Neural progenitor cell (in vitro differentiated cells): ENCODE measurements around the gene SELENOM. TPM values are rescaled to one million over a fixed set of nuclear protein-coding genes. Genes with fewer than 3 reads are reported as not detected.

Experiments used
- DNase-seq: peaks from one replicate; pipeline ENCODE4 v3.0.0-alpha.2; 2016; ENCODE audit warnings: low spot score
- H2AFZ ChIP-seq: fragments of 200-600 bp; sonication (generic); replicated peaks from 2 replicates; pipeline ENCODE4 v1.6.1; 2016; ENCODE audit warnings: antibody characterized with exemption
- H3F3A ChIP-seq: fragments of 200-600 bp; sonication (generic); 2 replicates; pipeline ENCODE4 v1.6.1; 2016; ENCODE audit warnings: antibody characterized with exemption, low read depth
- H3K27ac ChIP-seq: fragments of 200-600 bp; sonication (generic); 2 replicates; pipeline ENCODE4 v1.5.1; 2016; ENCODE audit warnings: mild to moderate bottlenecking
- H3K27me3 ChIP-seq: fragments of 200-600 bp; sonication (generic); 2 replicates; pipeline ENCODE4 v1.6.1; 2016; ENCODE audit warnings: mild to moderate bottlenecking, moderate library complexity
- H3K36me3 ChIP-seq: fragments of 200-600 bp; sonication (generic); 2 replicates; pipeline ENCODE4 v1.5.1; 2016
- H3K4me1 ChIP-seq: fragments of 200-600 bp; sonication (generic); 2 replicates; pipeline ENCODE4 v1.6.1; 2016; ENCODE audit warnings: mixed run types
- H3K4me2 ChIP-seq: fragments of 200-600 bp; sonication (generic); 2 replicates; pipeline ENCODE4 v1.6.1; 2016
- H3K4me3 ChIP-seq: fragments of 200-600 bp; sonication (generic); 2 replicates; pipeline ENCODE4 v1.5.1; 2016
- H3K79me2 ChIP-seq: fragments of 200-600 bp; sonication (generic); 2 replicates; pipeline ENCODE4 v1.6.1; 2016; ENCODE audit warnings: low read depth
- H3K9ac ChIP-seq: fragments of 200-600 bp; sonication (generic); 2 replicates; pipeline ENCODE4 v1.6.1; 2016
- H3K9me3 ChIP-seq: fragments of 200-600 bp; sonication (generic); 2 replicates; pipeline ENCODE4 v1.5.1; 2016; ENCODE audit warnings: low read depth
- H4K20me1 ChIP-seq: fragments of 200-600 bp; sonication (generic); 2 replicates; pipeline ENCODE4 v1.6.1; 2016; ENCODE audit warnings: low read depth
- H3K27ac Mint-ChIP-seq: 3 replicates; pipeline ENCODE4 v1.8.0; 2021; ENCODE audit warnings: mixed read lengths
- H3K27me3 Mint-ChIP-seq: 2 replicates; pipeline ENCODE4 v1.8.0; 2022; ENCODE audit warnings: low read depth, mild to moderate bottlenecking, inconsistent platforms, moderate library complexity, mixed read lengths; ENCODE audit not compliant: insufficient read depth
- H3K36me3 Mint-ChIP-seq: 3 replicates; pipeline ENCODE4 v1.8.0; 2021; ENCODE audit warnings: mixed read lengths
- H3K4me1 Mint-ChIP-seq: 3 replicates; pipeline ENCODE4 v1.8.0; 2021; ENCODE audit warnings: mixed read lengths
- H3K4me3 Mint-ChIP-seq: 3 replicates; pipeline ENCODE4 v1.8.0; 2021; ENCODE audit warnings: mild to moderate bottlenecking, moderate library complexity, mixed read lengths
- H3K9me3 Mint-ChIP-seq: 3 replicates; pipeline ENCODE4 v1.8.0; 2020; ENCODE audit warnings: mixed read lengths
- EZH2 ChIP-seq: fragments of 200-600 bp; sonication (generic); IDR thresholded peaks from 2 replicates; pipeline ENCODE4 v1.6.1; 2017; ENCODE audit warnings: antibody characterized with exemption, mild to moderate bottlenecking, moderate library complexity
- EZH2phosphoT487 ChIP-seq: fragments of 200-600 bp; sonication (generic); IDR thresholded peaks from 2 replicates; pipeline ENCODE4 v1.6.1; 2017; ENCODE audit warnings: antibody characterized with exemption
- total RNA-seq: library from RNA; depleted of rRNA; stranded (reverse); fragments of >200 nt; gene quantifications from 2 replicates; pipeline ENCODE4 v1.2.3, GENCODE V29; 2015; ENCODE audit warnings: low replicate concordance
- TF ChIP-seq, protein P1 (sequence below): fragments of 200-600 bp; sonication (generic); IDR thresholded peaks from 2 replicates; pipeline ENCODE4 v1.5.1; 2017; ENCODE audit warnings: antibody characterized with exemption, mild to moderate bottlenecking

SELENOM gene
- total RNA-seq, 1 donor from 2014 or later = 7.4 TPM

DNA sequence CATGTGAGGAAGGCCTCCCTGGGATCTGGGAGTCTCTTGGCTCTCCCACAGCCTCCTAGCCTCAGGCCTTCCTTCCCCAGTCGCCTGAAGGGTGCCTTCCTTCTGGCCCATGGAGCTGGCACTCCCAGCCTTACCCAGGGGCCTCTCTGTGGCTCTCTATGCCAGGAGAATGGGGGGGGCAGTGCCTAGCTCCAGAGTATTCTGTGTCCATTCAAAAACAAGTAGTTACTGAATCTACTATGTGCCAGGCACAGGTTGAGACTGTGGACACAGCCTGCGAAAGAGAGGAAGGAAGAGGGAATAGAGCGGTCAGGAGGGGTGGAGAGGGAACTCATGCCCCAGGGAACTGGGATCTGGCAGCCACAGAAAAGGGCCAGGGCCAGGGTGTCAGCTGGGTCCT is 35.7 kb upstream of the SELENOM start:
- peaks cover 10% of the 10 kb centered on the region for H3K27me3 Mint-ChIP-seq
- H3K27ac ChIP-seq = no peak overlapping the region
- peaks cover 6% of the 10 kb centered on the region for H3K9me3 ChIP-seq
- no peaks in the 10 kb centered on the region for H4K20me1 ChIP-seq
- H3K79me2 ChIP-seq = no peaks in the 10 kb centered on the region
- no peak for TF ChIP-seq EZH2phosphoT487
- no peak for TF ChIP-seq EZH2
- TF ChIP-seq, protein P1, sequence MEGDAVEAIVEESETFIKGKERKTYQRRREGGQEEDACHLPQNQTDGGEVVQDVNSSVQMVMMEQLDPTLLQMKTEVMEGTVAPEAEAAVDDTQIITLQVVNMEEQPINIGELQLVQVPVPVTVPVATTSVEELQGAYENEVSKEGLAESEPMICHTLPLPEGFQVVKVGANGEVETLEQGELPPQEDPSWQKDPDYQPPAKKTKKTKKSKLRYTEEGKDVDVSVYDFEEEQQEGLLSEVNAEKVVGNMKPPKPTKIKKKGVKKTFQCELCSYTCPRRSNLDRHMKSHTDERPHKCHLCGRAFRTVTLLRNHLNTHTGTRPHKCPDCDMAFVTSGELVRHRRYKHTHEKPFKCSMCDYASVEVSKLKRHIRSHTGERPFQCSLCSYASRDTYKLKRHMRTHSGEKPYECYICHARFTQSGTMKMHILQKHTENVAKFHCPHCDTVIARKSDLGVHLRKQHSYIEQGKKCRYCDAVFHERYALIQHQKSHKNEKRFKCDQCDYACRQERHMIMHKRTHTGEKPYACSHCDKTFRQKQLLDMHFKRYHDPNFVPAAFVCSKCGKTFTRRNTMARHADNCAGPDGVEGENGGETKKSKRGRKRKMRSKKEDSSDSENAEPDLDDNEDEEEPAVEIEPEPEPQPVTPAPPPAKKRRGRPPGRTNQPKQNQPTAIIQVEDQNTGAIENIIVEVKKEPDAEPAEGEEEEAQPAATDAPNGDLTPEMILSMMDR = no peak
- no peak overlapping the region for H3K4me3 Mint-ChIP-seq
- H3K4me1 ChIP-seq = peaks cover 15% of the 10 kb centered on the region
- no peak overlapping the region for H2AFZ ChIP-seq
- H3K9ac ChIP-seq = no peak overlapping the region
- no peak overlapping the region for H3K4me2 ChIP-seq
- H3K27ac Mint-ChIP-seq = peak overlapping the region; percentile 3
- no peaks in the 10 kb centered on the region for H3K36me3 ChIP-seq
- peaks cover 8% of the 10 kb centered on the region for H3K27me3 ChIP-seq
- peaks cover 4% of the 10 kb centered on the region for H3F3A ChIP-seq
- H3K36me3 Mint-ChIP-seq = no peaks in the 10 kb centered on the region
- DNase-seq = no peak
- H3K4me1 Mint-ChIP-seq = peaks cover 20% of the 10 kb centered on the region
- H3K4me3 ChIP-seq = no peak overlapping the region
- peaks cover 19% of the 10 kb centered on the region for H3K9me3 Mint-ChIP-seq

DNA sequence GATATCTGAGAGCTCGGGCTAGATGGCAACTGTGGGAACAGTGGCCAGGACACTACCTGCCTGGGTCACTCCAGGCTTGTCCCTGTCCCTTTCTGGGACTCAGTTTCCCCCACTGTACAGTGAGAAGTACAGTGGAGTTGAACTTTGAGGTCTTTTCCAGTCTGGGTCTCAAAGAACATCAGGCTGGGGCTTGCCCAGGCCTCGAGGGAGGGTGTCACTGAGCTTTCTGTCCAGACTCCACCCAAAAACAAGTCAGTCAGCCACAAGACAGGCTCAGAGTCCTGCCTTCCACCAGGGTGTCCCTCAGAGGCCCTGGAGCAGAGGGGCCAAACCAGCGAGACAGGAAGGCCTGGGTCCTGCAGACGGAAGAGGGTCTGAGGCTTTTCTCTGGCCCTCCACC is 34.9 kb upstream of the SELENOM start:
- Mint-ChIP-seq H3K27ac (no peak overlapping the region), H3K36me3 (peaks cover 1% of the 10 kb centered on the region), H3K27me3 (peaks cover 11% of the 10 kb centered on the region), H3K4me3 (no peak overlapping the region), H3K9me3 (peaks cover 14% of the 10 kb centered on the region), H3K4me1 (peaks cover 22% of the 10 kb centered on the region)
- peaks cover 4% of the 10 kb centered on the region for H3F3A ChIP-seq
- H3K4me1 ChIP-seq = peaks cover 15% of the 10 kb centered on the region
- H2AFZ ChIP-seq = no peak overlapping the region
- H3K4me3 ChIP-seq = no peak overlapping the region
- no peak overlapping the region for H3K9ac ChIP-seq
- no peaks in the 10 kb centered on the region for H4K20me1 ChIP-seq
- DNase-seq = no peak
- H3K79me2 ChIP-seq = no peaks in the 10 kb centered on the region
- H3K4me2 ChIP-seq = no peak overlapping the region
- H3K9me3 ChIP-seq = peaks cover 6% of the 10 kb centered on the region
- H3K36me3 ChIP-seq = no peaks in the 10 kb centered on the region
- no peak overlapping the region for H3K27ac ChIP-seq
- TF ChIP-seq EZH2phosphoT487 = no peak
- TF ChIP-seq EZH2 = no peak
- TF ChIP-seq, protein P1 = no peak
- peaks cover 8% of the 10 kb centered on the region for H3K27me3 ChIP-seq

DNA sequence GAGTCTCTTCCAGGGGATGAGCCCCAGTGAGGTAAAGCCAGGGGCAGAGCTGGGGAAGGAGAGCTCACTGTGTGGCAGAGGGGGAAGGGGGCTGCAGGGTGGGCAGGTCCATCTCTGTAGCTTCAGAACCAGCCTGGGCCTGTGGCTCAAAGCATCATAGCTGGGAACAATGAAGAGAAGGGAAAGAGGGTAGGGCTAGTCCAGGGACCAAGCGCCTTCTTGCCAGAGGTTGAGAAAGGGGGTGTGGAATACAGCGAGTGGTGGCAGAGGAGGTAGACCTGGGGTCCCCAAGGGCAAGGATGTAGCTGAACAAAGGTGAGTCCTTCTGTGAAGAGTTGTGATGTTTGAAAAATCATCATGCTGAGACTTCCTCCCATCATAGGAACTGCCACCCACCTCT is 34.2 kb upstream of the SELENOM start:
- Histone ChIP-seq H3K36me3 (no peaks in the 10 kb centered on the region), H3K4me1 (peaks cover 15% of the 10 kb centered on the region), H3K27me3 (peaks cover 8% of the 10 kb centered on the region), H2AFZ (no peak overlapping the region), H3K79me2 (no peaks in the 10 kb centered on the region), H3K9me3 (peaks cover 2% of the 10 kb centered on the region), H3K4me2 (no peak overlapping the region), H3K9ac (no peak overlapping the region), H4K20me1 (no peaks in the 10 kb centered on the region), H3K4me3 (no peak overlapping the region), H3F3A (peaks cover 4% of the 10 kb centered on the region), H3K27ac (no peak overlapping the region)
- DNase-seq = no peak
- TF ChIP-seq EZH2phosphoT487 (no peak), EZH2 (no peak)
- TF ChIP-seq, protein P1 = no peak
- peaks cover 13% of the 10 kb centered on the region for H3K27me3 Mint-ChIP-seq
- no peak overlapping the region for H3K4me3 Mint-ChIP-seq
- H3K36me3 Mint-ChIP-seq = peaks cover 3% of the 10 kb centered on the region
- peak overlapping the region; percentile 37 for H3K27ac Mint-ChIP-seq
- peaks cover 25% of the 10 kb centered on the region for H3K4me1 Mint-ChIP-seq
- peaks cover 9% of the 10 kb centered on the region for H3K9me3 Mint-ChIP-seq
